ENCODE data around the gene FAM163B. TPM values are rescaled to one million over a fixed set of nuclear protein-coding genes. Genes with fewer than 3 reads are reported as not detected.

FAM163B gene
- total and polyA plus RNA-seq, 2 donors (not counting 3 experiments of a cell fraction or from before 2014, with no cell fraction given) = not detected

- Histone ChIP-seq H3K79me2 (ENCODE audit: control insufficient read depth, insufficient read depth, low read length) (no peaks in the 10 kb centered on the region), H3K4me3 (replicated peaks in 1 of 3; ENCODE audit: insufficient read depth in 1 of 3, low read depth in 1 of 3, low read length in 3 of 3) (no peak overlapping the region), H3K36me3 (ENCODE audit: control insufficient read depth in 2 of 2, extremely low read depth in 1 of 2, insufficient read depth in 2 of 2, low read length in 2 of 2) (no peaks in the 10 kb centered on the region), H3K9ac (replicated peaks; ENCODE audit: extremely low read depth, insufficient read depth, low read length) (no peak overlapping the region), H3K27ac (ENCODE audit: insufficient read depth, low read depth, low read length) (no peak overlapping the region), H3K4me2 (ENCODE audit: insufficient read depth, low read length) (no peak overlapping the region), H2AFZ (ENCODE audit: low read depth, low read length) (no peak overlapping the region), H3K9me1 (replicated peaks; ENCODE audit: control insufficient read depth, extremely low read depth, insufficient read depth, low read length) (no peaks in the 10 kb centered on the region), H3K9me3 (replicated peaks; ENCODE audit: control insufficient read depth, insufficient read depth, low read length) (no peaks in the 10 kb centered on the region), H3K27me3 (ENCODE audit: control insufficient read depth in 2 of 2, insufficient read depth in 2 of 2, low read length in 2 of 2) (no peaks in the 10 kb centered on the region), H4K20me1 (replicated peaks; ENCODE audit: control insufficient read depth, extremely low read depth, insufficient read depth, low read length) (no peaks in the 10 kb centered on the region), H3K4me1 (ENCODE audit: control insufficient read depth, extremely low read depth, insufficient read depth, low read length) (no peaks in the 10 kb centered on the region)
- DNase-seq (ENCODE audit: low read depth, low spot score) (no peak), FAIRE-seq (no peak)
- POLR2A ChIA-PET = no interaction called here
- intact Hi-C loops (cut with micrococcal nuclease) = no loop called here
- CTCF ChIA-PET = no interaction called here
- no peak for TF ChIP-seq CTCF (IDR thresholded peaks at IDR 0.05; ENCODE audit: extremely low read depth in 1 of 2, insufficient read depth in 1 of 2, low read depth in 1 of 2, low read length in 2 of 2)
- TF ChIP-seq POLR2AphosphoS5 (IDR thresholded peaks at IDR 0.05; ENCODE audit: insufficient read depth, low read depth, low read length) = no peak
- no peak for TF ChIP-seq MYC (IDR thresholded peaks at IDR 0.05; ENCODE audit: low read depth, low read length)
- TF ChIP-seq EZH2 (IDR thresholded peaks at IDR 0.05; ENCODE audit: borderline replicate concordance, low read depth, low read length, severe bottlenecking) = no peak
- no peak for TF ChIP-seq FOS (IDR thresholded peaks at IDR 0.05; ENCODE audit: borderline replicate concordance, insufficient read depth, low read length)
- no peak for TF ChIP-seq POLR2A (IDR thresholded peaks at IDR 0.05; ENCODE audit: low read depth, low read length)
- no peak for TF ChIP-seq GATA2 (IDR thresholded peaks at IDR 0.05; ENCODE audit: insufficient read depth, insufficient read length, low read depth, low read length)
- TF ChIP-seq JUN (IDR thresholded peaks at IDR 0.05; ENCODE audit: borderline replicate concordance, insufficient read depth, insufficient read length, low read depth) = no peak
- TF ChIP-seq MAX (IDR thresholded peaks at IDR 0.05; ENCODE audit: insufficient read depth, insufficient read length) = no peak
- no TSS peak for BruUV-seq (replicated peaks)
- dilution Hi-C loops (cut with MboI; ENCODE audit: extremely low pct_ligation_motif_present, low sequenced_read_pairs) = no loop called here
These were observed 24.5 kb upstream of the FAM163B start for GRCh38 chr9:133633681-133634080.

All from endothelial cell of umbilical vein (primary cell).